GM19193 (cell line): ENCODE measurements around the gene DEXI.

Experiments used
- POLR2A ChIP-seq: IDR thresholded peaks from 4 replicates; pipeline ENCODE4 v1.6.1; 2011; ENCODE audit not compliant: insufficient read depth, insufficient read length; ENCODE audit errors: extremely low read depth

The DEXI gene

GRCh38 chr16:10978124-10978523 lies 35.9 kb upstream of the DEXI start:
- no peak for TF ChIP-seq POLR2A

DNA sequence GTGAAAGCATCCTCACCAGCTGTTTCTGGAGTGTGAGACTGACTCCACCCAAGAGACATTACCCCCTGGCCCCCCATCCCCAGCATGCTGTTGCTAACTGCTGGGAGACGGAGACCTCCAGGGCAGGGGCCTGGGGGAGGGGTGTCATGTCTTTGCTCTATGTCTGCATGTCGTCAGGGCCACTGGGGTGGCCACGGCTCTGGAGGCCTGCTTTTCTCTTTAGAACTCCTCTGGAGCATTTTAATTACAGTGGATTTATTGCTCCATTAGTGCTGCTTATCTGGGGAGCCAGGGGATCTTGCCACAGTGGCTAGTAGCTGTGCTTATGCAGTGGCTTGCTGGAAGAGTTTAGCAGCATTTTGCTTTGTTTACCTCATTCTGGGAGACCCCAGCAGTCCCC lies 34.4 kb upstream of the DEXI start:
- TF ChIP-seq POLR2A, result no peak

DNA sequence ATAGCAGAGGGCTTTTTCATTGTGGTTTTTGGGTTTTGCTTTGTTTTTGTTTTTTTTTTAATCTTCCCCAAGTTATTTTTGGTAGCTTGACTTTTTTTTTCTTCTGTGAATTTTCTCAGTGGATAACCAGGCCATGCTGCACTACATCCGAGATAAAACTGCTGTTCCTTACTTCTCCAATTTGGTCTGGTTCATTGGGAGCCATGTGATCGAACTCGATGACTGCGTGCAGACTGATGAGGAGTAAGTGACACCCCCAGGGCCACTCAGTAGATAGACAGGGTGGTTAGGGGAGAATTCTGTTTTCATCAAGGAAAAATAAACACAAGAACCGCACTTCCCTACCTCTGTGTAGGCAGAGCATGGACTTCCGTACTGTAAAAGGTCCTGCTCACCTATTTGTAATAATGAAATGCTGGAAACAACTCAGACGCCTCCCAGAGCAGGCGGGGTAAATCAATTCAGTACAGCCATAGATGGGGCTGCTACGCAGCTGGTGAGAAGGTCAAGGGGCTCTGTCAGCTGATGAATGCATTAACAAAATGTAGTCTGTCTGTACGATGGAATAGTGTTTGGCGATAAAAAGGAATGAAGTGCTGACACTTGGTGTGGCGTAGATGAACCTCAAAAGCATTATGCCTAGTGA lies 30.7 kb upstream of the DEXI start:
- no peak for TF ChIP-seq POLR2A

GRCh38 chr16:10972108-10972818 lies 30.0 kb upstream of the DEXI start:
- TF ChIP-seq POLR2A, result no peak

- no peak for TF ChIP-seq POLR2A
Measured at GRCh38 chr16:10971560-10971961, 29.3 kb upstream of the DEXI start.

- no peak for TF ChIP-seq POLR2A
Measured at GRCh38 chr16:10970065-10970464, 27.8 kb upstream of the DEXI start.

DNA sequence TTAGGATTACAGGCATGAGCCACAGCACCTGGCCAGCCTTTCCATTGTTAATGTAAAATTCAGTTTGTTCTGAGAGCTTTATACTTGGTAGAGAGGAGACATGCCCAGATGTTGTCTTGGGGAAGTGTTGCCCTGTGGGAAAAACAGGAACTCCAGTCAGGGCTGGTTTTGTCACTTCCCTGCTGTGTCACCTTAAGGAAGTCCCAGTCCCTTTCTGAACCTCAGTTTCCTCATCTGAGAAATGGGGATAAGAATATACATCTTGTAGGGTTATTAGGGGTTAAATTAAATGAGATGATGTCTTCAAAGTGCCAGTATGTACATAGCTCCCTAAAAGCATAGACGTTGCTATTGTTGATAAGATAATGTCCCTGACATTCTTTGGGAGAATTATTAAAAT lies 27.3 kb upstream of the DEXI start:
- no peak for TF ChIP-seq POLR2A

DNA sequence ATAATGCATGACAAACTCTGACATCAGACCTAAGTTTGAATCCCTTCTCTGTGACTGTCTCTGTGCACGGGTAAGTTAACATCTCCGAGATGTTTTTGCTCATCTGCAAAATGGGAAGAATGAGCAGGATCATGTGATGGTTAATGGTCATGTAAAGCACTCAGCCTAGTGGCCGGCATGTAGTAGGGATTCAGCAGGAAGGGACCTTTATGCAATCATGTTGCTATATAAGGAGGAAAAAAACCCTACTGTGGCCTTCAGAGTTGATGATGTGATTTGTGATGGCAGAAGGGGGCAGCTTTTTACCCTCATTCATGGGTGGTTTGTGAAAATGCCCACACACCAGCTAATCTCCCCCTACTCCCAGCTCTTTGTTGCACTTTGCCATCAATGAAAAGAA lies 26.2 kb upstream of the DEXI start:
- no peak for TF ChIP-seq POLR2A

GRCh38 chr16:10967986-10968385 lies 25.7 kb upstream of the DEXI start:
- no peak for TF ChIP-seq POLR2A

GRCh38 chr16:10966129-10966528 lies 23.9 kb upstream of the DEXI start:
- TF ChIP-seq POLR2A, result no peak

DNA sequence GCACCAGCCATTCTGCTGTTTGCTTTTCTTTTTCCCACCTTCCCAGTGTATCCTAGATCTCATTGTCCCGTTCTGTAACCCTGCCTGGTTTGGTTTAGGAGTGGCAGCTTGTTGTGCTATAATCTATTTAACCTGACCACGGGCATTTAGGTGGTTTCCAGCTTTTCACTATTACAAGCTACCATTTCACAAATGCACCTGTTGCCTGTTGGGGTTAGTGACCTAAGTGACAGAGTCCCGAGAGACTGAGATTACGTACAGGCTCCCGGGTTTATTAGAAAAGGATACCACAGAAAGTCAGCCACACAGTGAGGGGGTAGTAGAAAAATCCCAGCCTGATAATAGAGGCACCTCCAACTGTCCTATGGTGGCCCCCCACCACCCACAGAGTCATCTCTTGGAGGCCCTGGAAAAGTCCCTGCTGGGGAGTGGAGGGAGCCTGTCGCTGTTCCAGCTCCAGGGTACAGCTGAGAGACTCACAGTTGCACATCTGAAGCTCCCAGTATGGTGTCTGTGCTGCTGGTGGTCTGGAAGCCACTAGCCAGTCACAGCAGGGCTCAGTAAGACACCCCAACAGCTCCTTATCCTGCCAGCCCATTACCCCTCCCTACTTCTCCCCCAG lies 23.3 kb upstream of the DEXI start:
- no peak for TF ChIP-seq POLR2A

- TF ChIP-seq POLR2A, result no peak
Measured at GRCh38 chr16:10964891-10965326, 22.6 kb upstream of the DEXI start.

GRCh38 chr16:10964039-10964890 lies 22.0 kb upstream of the DEXI start:
- no peak for TF ChIP-seq POLR2A

DNA sequence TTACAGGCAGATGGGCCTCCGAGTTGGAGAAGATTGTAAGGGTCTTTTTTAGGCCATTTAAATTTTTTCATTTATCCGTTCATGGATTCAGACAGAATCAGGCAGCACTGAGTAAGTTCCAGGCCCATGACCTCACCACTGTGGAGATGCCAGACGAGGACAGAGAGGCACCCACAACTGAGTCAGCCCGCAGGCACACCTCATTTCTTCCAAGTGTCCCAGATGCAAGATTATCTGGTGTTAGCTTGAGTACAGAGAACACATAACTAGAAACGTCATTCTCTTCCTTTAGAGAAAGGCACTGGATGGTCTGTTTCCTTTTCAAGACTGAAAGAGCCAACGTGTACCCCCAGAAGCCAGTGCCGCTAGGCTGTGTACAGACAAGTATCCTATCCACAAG lies 19.0 kb upstream of the DEXI start:
- no peak for TF ChIP-seq POLR2A

DNA sequence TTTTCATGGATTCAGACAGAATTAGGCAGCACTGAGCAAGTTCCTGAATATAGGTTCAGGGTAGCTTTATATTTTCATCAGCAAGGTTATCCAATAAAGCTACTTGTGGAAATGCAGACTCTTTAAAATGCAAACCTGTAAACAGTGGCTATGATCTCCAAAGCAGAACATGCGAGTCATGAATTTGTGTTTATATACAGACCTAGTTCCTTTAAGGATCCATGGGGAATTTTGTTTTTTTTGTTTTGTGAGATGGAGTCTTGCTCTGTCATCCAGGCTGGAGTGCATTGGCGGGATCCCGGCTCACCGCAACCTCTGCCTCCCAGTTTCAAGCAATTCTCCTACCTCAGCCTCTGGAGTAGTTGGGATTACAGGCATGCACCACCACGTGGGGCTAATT lies 16.9 kb upstream of the DEXI start:
- TF ChIP-seq POLR2A, result no peak
